Pancreas (tissue), 10 donors: ENCODE measurements around the gene WASF1. TPM values are rescaled to one million over a fixed set of nuclear protein-coding genes. Genes with fewer than 3 reads are reported as not detected.

Experiments used
- ATAC-seq, 4 donors: fragments of 200-7000 bp; cut with Tn5 transposase; one replicate each; pipeline versions ENCODE4 v1.8.0 to v1.9.1; 2020; ENCODE audit warnings: mild to moderate bottlenecking in 4 of 4, moderate library complexity in 4 of 4
- DNase-seq, 6 donors: peaks; one replicate each; pipeline ENCODE4 v3.0.0-alpha.2; 2020
- FAIRE-seq: peaks from 2 replicates; lab custom pipeline; 2012; peaks lifted over from hg19 to GRCh38; lab: Jason Lieb, UNC
- H3K27ac ChIP-seq, 4 donors: fragments of 200-600 bp; sonication (generic); 1 replicate in 3 of 4; 2 replicates in 1 of 4; pipeline versions ENCODE4 v1.5.0 to v1.8.0; 2020
- H3K27me3 ChIP-seq, 4 donors: fragments of 200-600 bp; one replicate each; pipeline ENCODE4 v1.8.0; 2021
- H3K36me3 ChIP-seq, 3 donors: fragments of 200-600 bp; sonication (generic) in 1 of 3; one replicate each; pipeline versions ENCODE4 v1.5.0 to v1.8.0; 2020 to 2021
- H3K4me1 ChIP-seq, 3 donors: fragments of 200-600 bp; one replicate each; pipeline ENCODE4 v1.8.0; 2021
- H3K4me3 ChIP-seq, 4 donors: fragments of 200-600 bp; sonication (generic) in 2 of 4; one replicate each; pipeline versions ENCODE4 v1.5.0 to v1.8.0; 2020 to 2021
- H3K9me3 ChIP-seq, 4 donors: fragments of 200-600 bp; one replicate each; pipeline ENCODE4 v1.8.0; 2021
- WGBS, 2 donors: extraction: QIAGEN DNeasy Blood & Tissue Kit; methylation state at CpG; one replicate each; pipeline ENCODE4 v1.1.7; 2013; 5-methylcytosine and 5-hydroxymethylcytosine counted together
- intact Hi-C, 3 donors: fragments of 100-400 bp; cut with DNase I; formaldehyde crosslinking; loops; one replicate each; pipeline versions ENCODE4 v1.11.1 to v1.14.2; 2022
- polyA plus RNA-seq, 2 donors: library from polyadenylated mRNA; stranded (reverse); fragments of 200-250 nt; gene quantifications; one replicate each; pipeline ENCODE4 v1.2.3, GENCODE V29; 2013
- total RNA-seq, 6 donors: library from RNA; stranded (reverse); fragmentation: NEBNext Ultra II Directional in 4 of 6; extraction: Animal tissue kit (Norgen Biotek cat#: 25700) in 4 of 6; gene quantifications; one replicate each; pipeline versions ENCODE4 v1.2.1 to v1.2.4, GENCODE V29; 2021 to 2023
- TF ChIP-seq, protein P1 (sequence below), 4 donors: fragments of 200-600 bp; sonication (generic) in 3 of 4; IDR thresholded peaks; one replicate each; pipeline versions ENCODE4 v1.5.0 to v1.8.0; 2021; ENCODE audit warnings: antibody characterized with exemption in 4 of 4
- donor health status: healthy with polysubstance abuse.
- donor health status: DM: no; HTN: no; CAD: no; lungs with moderate emphysema.
- donor health status: DM: no; HTN: no; CAD: no.
- donor health status: control.
- donor health status: control.
- donor health status: Bipolar disorder and iron deficiency.
- donor health status: DM: yes; HTN: yes; CAD: no.
- donor health status: DM: no; HTN: no; CAD: no.
- donor health status: DM: no; HTN: no; CAD: no.
- donor health status: DM: yes; HTN: yes; CAD: no.

The WASF1 gene
- total and polyA plus RNA-seq, 8 donors = 1.2 to 5.7 (median 3.2) TPM

GRCh38 chr6:110103260-110103659 lies 76.2 kb downstream of the WASF1 start:
- ATAC-seq (no peak), DNase-seq (no peak), FAIRE-seq (no peak)
- TF ChIP-seq, protein P1, sequence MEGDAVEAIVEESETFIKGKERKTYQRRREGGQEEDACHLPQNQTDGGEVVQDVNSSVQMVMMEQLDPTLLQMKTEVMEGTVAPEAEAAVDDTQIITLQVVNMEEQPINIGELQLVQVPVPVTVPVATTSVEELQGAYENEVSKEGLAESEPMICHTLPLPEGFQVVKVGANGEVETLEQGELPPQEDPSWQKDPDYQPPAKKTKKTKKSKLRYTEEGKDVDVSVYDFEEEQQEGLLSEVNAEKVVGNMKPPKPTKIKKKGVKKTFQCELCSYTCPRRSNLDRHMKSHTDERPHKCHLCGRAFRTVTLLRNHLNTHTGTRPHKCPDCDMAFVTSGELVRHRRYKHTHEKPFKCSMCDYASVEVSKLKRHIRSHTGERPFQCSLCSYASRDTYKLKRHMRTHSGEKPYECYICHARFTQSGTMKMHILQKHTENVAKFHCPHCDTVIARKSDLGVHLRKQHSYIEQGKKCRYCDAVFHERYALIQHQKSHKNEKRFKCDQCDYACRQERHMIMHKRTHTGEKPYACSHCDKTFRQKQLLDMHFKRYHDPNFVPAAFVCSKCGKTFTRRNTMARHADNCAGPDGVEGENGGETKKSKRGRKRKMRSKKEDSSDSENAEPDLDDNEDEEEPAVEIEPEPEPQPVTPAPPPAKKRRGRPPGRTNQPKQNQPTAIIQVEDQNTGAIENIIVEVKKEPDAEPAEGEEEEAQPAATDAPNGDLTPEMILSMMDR (IDR thresholded peaks at IDR 0.05) = no peak
- H3K4me1 ChIP-seq = peaks cover 10 to 19% (median 14%) of the 10 kb centered on the region in 3 donors
- WGBS, 2 donors = 44 to 52% methylated on average over 4 of the region's 4 CpGs
- no peaks in the 10 kb centered on the region for H3K36me3 ChIP-seq
- no peaks in the 10 kb centered on the region for H3K27me3 ChIP-seq
- no peak overlapping the region for H3K4me3 ChIP-seq
- intact Hi-C loops = no loop called here
- no peaks in the 10 kb centered on the region for H3K9me3 ChIP-seq
- H3K27ac ChIP-seq = no peak overlapping the region

DNA sequence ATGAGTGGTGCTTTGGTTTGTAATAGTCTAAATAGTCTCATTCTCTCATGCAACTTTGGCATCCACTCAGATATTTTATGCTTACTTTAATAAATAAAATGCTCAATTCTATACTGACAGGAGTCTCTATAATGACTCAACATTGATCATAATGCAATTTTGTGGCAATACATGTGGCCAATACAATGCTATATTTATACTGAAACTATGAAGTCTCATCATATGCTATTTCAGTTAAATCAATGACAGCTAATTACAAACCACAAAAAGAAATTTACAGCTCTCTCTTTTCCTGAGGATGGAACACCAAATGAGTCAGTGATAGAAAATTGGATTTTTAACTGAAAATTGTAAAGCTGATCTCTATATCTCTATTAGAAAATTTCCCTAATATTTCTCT lies 77.1 kb downstream of the WASF1 start:
- Histone ChIP-seq H3K4me3 (no peak overlapping the region), H3K9me3 (no peaks in the 10 kb centered on the region), H3K36me3 (no peaks in the 10 kb centered on the region), H3K27me3 (no peaks in the 10 kb centered on the region), H3K4me1 (peaks cover 12 to 19% (median 14%) of the 10 kb centered on the region in 3 donors), H3K27ac (no peak overlapping the region)
- no peak for DNase-seq
- TF ChIP-seq, protein P1 (IDR thresholded peaks at IDR 0.05) = no peak
- intact Hi-C loops = no loop called here
- no peak for FAIRE-seq
- ATAC-seq = no peak

DNA sequence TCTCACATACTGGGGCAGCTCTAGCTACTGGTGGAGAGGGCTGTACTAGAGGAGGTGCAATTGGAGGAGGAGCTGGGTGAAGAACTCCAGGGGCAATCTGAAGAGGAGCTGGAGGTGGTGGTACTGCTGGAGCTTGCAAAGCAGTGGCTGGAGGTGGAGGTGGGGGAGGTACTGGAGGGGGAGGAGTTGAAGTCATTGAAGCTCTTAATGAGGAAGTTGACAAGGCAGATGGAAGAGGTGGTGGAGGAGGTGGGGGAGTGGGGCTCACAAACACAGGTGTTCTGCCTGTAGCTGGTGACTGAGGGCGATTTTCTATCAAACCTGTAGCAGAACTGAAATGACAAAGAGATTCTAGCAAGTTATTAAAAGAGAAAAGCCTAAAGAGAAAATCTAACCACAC lies 77.6 kb downstream of the WASF1 start:
- Histone ChIP-seq H3K4me3 (no peak overlapping the region), H3K27me3 (no peaks in the 10 kb centered on the region), H3K9me3 (no peaks in the 10 kb centered on the region), H3K36me3 (no peaks in the 10 kb centered on the region), H3K4me1 (peaks cover 12 to 19% (median 16%) of the 10 kb centered on the region in 3 donors), H3K27ac (no peak overlapping the region)
- ATAC-seq = no peak
- no peak for DNase-seq
- 47 to 64% methylated on average over 1 of the region's 1 CpG for WGBS, 2 donors
- TF ChIP-seq, protein P1 (IDR thresholded peaks at IDR 0.05) = no peak
- intact Hi-C loops = no loop called here
- FAIRE-seq = no peak

DNA sequence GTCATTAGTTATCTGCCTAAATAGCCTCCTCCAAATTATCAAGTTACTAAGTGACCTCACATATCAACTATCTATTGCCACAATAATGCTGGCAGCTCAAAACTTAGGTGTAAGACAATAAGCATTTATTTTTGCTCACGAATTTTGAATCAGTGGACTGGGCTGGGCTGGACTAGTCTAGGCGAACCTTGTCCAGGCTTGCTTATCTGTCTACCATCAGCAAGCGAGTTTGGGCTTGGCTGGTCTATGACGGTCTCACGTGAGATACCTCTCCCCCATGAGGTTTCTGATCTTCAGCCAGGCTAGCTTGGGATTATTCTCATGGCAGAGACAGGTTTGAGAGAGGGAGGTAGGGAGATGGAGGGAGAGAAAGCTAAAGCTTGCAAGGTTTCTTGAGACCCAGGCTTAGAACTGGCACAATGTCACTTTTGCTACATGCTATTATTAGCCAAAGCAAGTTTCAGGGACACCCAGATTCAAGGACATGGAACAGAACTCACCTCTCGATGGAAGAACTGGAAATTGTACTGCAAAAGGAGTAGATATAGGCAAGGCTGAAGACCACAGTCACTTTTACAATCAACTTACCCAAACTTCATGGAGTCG lies 80.9 kb downstream of the WASF1 start:
- H3K4me3 ChIP-seq = no peak overlapping the region
- H3K27ac ChIP-seq = no peak overlapping the region
- DNase-seq (peak in 1 of 6 donors; percentile 20), ATAC-seq (peak in 3 of 4 donors; percentile 48 to 71 (median 71)), FAIRE-seq (no peak)
- no peaks in the 10 kb centered on the region for H3K27me3 ChIP-seq
- intact Hi-C loops = no loop called here
- peaks cover 9 to 14% (median 13%) of the 10 kb centered on the region in 3 donors for H3K4me1 ChIP-seq
- 42 to 45% methylated on average over 7 of the region's 7 CpGs for WGBS, 2 donors
- H3K36me3 ChIP-seq = no peaks in the 10 kb centered on the region
- H3K9me3 ChIP-seq = no peaks in the 10 kb centered on the region
- TF ChIP-seq, protein P1 (IDR thresholded peaks at IDR 0.05) = no peak

GRCh38 chr6:110097443-110097842 lies 82.0 kb downstream of the WASF1 start:
- TF ChIP-seq, protein P1 (IDR thresholded peaks at IDR 0.05) = no peak
- DNase-seq = no peak
- no peaks in the 10 kb centered on the region for H3K27me3 ChIP-seq
- WGBS, 2 donors = 33 to 41% methylated on average over 3 of the region's 3 CpGs
- H3K27ac ChIP-seq = peak overlapping the region in 1 of 4 donors; percentile 27
- H3K4me1 ChIP-seq = peaks cover 0 to 14% (median 11%) of the 10 kb centered on the region in 3 donors
- H3K4me3 ChIP-seq = no peak overlapping the region
- FAIRE-seq = no peak
- no peaks in the 10 kb centered on the region for H3K9me3 ChIP-seq
- no peak for ATAC-seq
- intact Hi-C loops = no loop called here
- H3K36me3 ChIP-seq = no peaks in the 10 kb centered on the region
